H1 (cell line): ENCODE results near the gene RCBTB1. TPM values are rescaled to one million over a fixed set of nuclear protein-coding genes. Genes with fewer than 3 reads are reported as not detected.

ENCODE experiments used
- CTCF ChIA-PET: fragments of 300-600 bp; sonication (Branson Sonifier 250); formaldehyde crosslinking; loops from one replicate; lab custom pipeline; 2021; ENCODE audit not compliant: partially characterized antibody; lab: Charles Lee
- POLR2A ChIA-PET: fragments of 300-600 bp; sonication (Branson Sonifier 250); formaldehyde crosslinking; loops from one replicate; lab custom pipeline; 2021; ENCODE audit warnings: inconsistent platforms; ENCODE audit not compliant: partially characterized antibody; lab: Charles Lee
- DNase-seq, 2 experiments: peaks; one replicate each; pipeline versions ENCODE4 v3.0.0 to v3.0.0-alpha.2; 2010 to 2022; ENCODE audit warnings: low spot score in 2 of 2, low read depth in 1 of 2, mixed read lengths in 1 of 2
- FAIRE-seq: peaks from 2 replicates; lab custom pipeline; 2011; peaks lifted over from hg19 to GRCh38; lab: Jason Lieb, UNC
- H2AFZ ChIP-seq: 2 replicates; pipeline ENCODE4 v1.8.1; 2012; ENCODE audit warnings: low read length, inconsistent platforms
- H2AK5ac ChIP-seq: 2 replicates; pipeline ENCODE4 v1.6.1; 2013; ENCODE audit warnings: low read depth, low read length
- H2BK120ac ChIP-seq: replicated peaks from 2 replicates; pipeline ENCODE3; 2013; ENCODE audit warnings: low read depth, low read length, inconsistent platforms
- H2BK12ac ChIP-seq: 2 replicates; pipeline ENCODE4 v1.6.1; 2013; ENCODE audit warnings: low read depth, low read length
- H2BK15ac ChIP-seq: 2 replicates; pipeline ENCODE4 v1.6.1; 2013; ENCODE audit warnings: low read length
- H2BK20ac ChIP-seq: 2 replicates; pipeline ENCODE4 v1.6.1; 2013; ENCODE audit warnings: low read length
- H2BK5ac ChIP-seq: 2 replicates; pipeline ENCODE4 v1.6.1; 2013; ENCODE audit warnings: low read depth, low read length
- H3K14ac ChIP-seq: 2 replicates; pipeline ENCODE4 v1.6.1; 2013; ENCODE audit warnings: inconsistent platforms; ENCODE audit not compliant: insufficient read length
- H3K18ac ChIP-seq: 2 replicates; pipeline ENCODE4 v1.6.1; 2013; ENCODE audit warnings: low read length; ENCODE audit errors: extremely low read depth
- H3K23ac ChIP-seq: 2 replicates; pipeline ENCODE4 v1.6.1; 2013; ENCODE audit warnings: inconsistent platforms; ENCODE audit not compliant: insufficient read length
- H3K23me2 ChIP-seq: 2 replicates; pipeline ENCODE4 v1.6.1; 2013; ENCODE audit warnings: low read depth, low read length
- H3K27ac ChIP-seq: 2 replicates; pipeline ENCODE4 v1.6.1; 2011; ENCODE audit warnings: low read depth, low read length, inconsistent platforms
- H3K27me3 ChIP-seq, 4 experiments: replicated peaks in 1 of 4; 1 replicate in 1 of 4; 2 replicates in 3 of 4; pipeline versions ENCODE4 v1.6.1 to v1.8.1; 2011 to 2013; ENCODE audit warnings: low read length in 3 of 4, mild to moderate bottlenecking in 3 of 4, inconsistent platforms in 2 of 4, mixed read lengths in 2 of 4, moderate library complexity in 1 of 4; ENCODE audit not compliant: control insufficient read depth in 3 of 4, insufficient read depth in 3 of 4; ENCODE audit errors: extremely low read depth in 1 of 4
- H3K36me3 ChIP-seq, 4 experiments: 2 replicates each; pipeline versions ENCODE4 v1.6.1 to v1.8.1; 2011 to 2013; ENCODE audit warnings: mild to moderate bottlenecking in 4 of 4, low read length in 3 of 4, moderate library complexity in 2 of 4, control low read depth in 1 of 4, inconsistent platforms in 1 of 4; ENCODE audit not compliant: insufficient read depth in 4 of 4, control insufficient read depth in 2 of 4
- H3K4ac ChIP-seq: replicated peaks from 2 replicates; pipeline ENCODE3; 2013; ENCODE audit warnings: low read length, low read depth, mixed read lengths, inconsistent platforms; ENCODE audit not compliant: insufficient read length
- H3K4me1 ChIP-seq, 4 experiments: replicated peaks in 1 of 4; 1 replicate in 1 of 4; 2 replicates in 3 of 4; pipeline versions ENCODE4 v1.6.1 to v1.8.1; 2011 to 2013; ENCODE audit warnings: low read length in 3 of 4, inconsistent platforms in 2 of 4, mixed read lengths in 1 of 4; ENCODE audit not compliant: insufficient read depth in 4 of 4, control insufficient read depth in 3 of 4
- H3K4me2 ChIP-seq, 2 experiments: 2 replicates each; pipeline versions ENCODE4 v1.6.1 to v1.8.1; 2011 to 2013; ENCODE audit warnings: low read depth in 2 of 2, low read length in 2 of 2, control low read depth in 1 of 2, inconsistent platforms in 1 of 2, mild to moderate bottlenecking in 1 of 2; ENCODE audit not compliant: insufficient read depth in 1 of 2
- H3K4me3 ChIP-seq, 4 experiments: fragments of 200-600, 300-600 bp in 1 of 4; sonication (generic), shearing (Covaris generic), sonication (Bioruptor Twin) in 1 of 4; 2 replicates each; pipeline versions ENCODE4 v1.5.1 to v1.8.1; 2011 to 2016; ENCODE audit warnings: low read length in 4 of 4, low read depth in 3 of 4, control low read depth in 2 of 4, inconsistent platforms in 2 of 4, mild to moderate bottlenecking in 2 of 4, mixed read lengths in 1 of 4, moderate library complexity in 1 of 4; ENCODE audit not compliant: insufficient read depth in 2 of 4; ENCODE audit errors: extremely low read depth in 1 of 4
- H3K56ac ChIP-seq: replicated peaks from 2 replicates; pipeline ENCODE3; 2013; ENCODE audit warnings: low read depth, mild to moderate bottlenecking, mixed read lengths, low read length, inconsistent platforms; ENCODE audit not compliant: insufficient read length
- H3K79me1 ChIP-seq: 2 replicates; pipeline ENCODE4 v1.6.1; 2013; ENCODE audit warnings: low read depth, low read length, control low read depth
- H3K79me2 ChIP-seq, 2 experiments: 2 replicates each; pipeline versions ENCODE4 v1.6.1 to v1.8.1; 2012 to 2013; ENCODE audit warnings: low read length in 2 of 2, mild to moderate bottlenecking in 2 of 2, inconsistent platforms in 1 of 2; ENCODE audit not compliant: insufficient read depth in 2 of 2, control insufficient read depth in 1 of 2
- H3K9ac ChIP-seq, 4 experiments: replicated peaks in 1 of 4; 1 replicate in 1 of 4; 2 replicates in 3 of 4; pipeline versions ENCODE4 v1.6.1 to v1.8.1; 2011 to 2013; ENCODE audit warnings: low read depth in 3 of 4, low read length in 3 of 4, control low read depth in 2 of 4, mild to moderate bottlenecking in 2 of 4, moderate library complexity in 2 of 4, inconsistent platforms in 1 of 4; ENCODE audit errors: extremely low read depth in 1 of 4
- H3K9me3 ChIP-seq, 2 experiments: 2 replicates each; pipeline versions ENCODE4 v1.6.1 to v1.8.1; 2012 to 2013; ENCODE audit warnings: mild to moderate bottlenecking in 2 of 2, moderate library complexity in 2 of 2, control low read depth in 1 of 2, inconsistent platforms in 1 of 2, low read depth in 1 of 2, low read length in 1 of 2, mixed read lengths in 1 of 2; ENCODE audit not compliant: insufficient read depth in 2 of 2
- H4K20me1 ChIP-seq, 2 experiments: replicated peaks in 1 of 2; 2 replicates each; pipeline versions ENCODE3 to v1.8.1; 2011 to 2013; ENCODE audit warnings: inconsistent platforms in 2 of 2, low read length in 2 of 2, mild to moderate bottlenecking in 1 of 2; ENCODE audit not compliant: insufficient read depth in 2 of 2, control insufficient read depth in 1 of 2
- H4K5ac ChIP-seq: 2 replicates; pipeline ENCODE4 v1.6.1; 2013; ENCODE audit warnings: low read length, low read depth, mixed read lengths, inconsistent platforms; ENCODE audit not compliant: insufficient read length
- H4K8ac ChIP-seq: 2 replicates; pipeline ENCODE4 v1.8.0; 2013; ENCODE audit warnings: mild to moderate bottlenecking, moderate library complexity, low read length, inconsistent platforms; ENCODE audit not compliant: insufficient read depth; ENCODE audit errors: extremely low read depth
- H4K91ac ChIP-seq: replicated peaks from 2 replicates; pipeline ENCODE3; 2013; ENCODE audit warnings: low read length, mixed read lengths, inconsistent platforms; ENCODE audit not compliant: insufficient read length
- BACH1 ChIP-seq: IDR thresholded peaks from 2 replicates; pipeline ENCODE4 v1.6.1; 2012; ENCODE audit warnings: low read length, improper control_type of control experiment
- CEBPB ChIP-seq: IDR thresholded peaks from 2 replicates; pipeline ENCODE4 v1.6.1; 2012; ENCODE audit warnings: low read depth, low read length
- JUND ChIP-seq: IDR thresholded peaks from 2 replicates; pipeline ENCODE4 v1.6.1; 2011; ENCODE audit warnings: mild to moderate bottlenecking, improper control_type of control experiment, low read length
- PHF8 ChIP-seq: fragments of 200-600 bp; sonication (generic); conservative IDR thresholded peaks from 2 replicates; pipeline ENCODE4 v1.7.1; 2012; ENCODE audit warnings: low read depth, mild to moderate bottlenecking, inconsistent platforms, low read length, moderate library complexity
- POLR2AphosphoS5 ChIP-seq: IDR thresholded peaks from 2 replicates; pipeline ENCODE4 v1.6.1; 2011; ENCODE audit warnings: low read depth, low read length
- SIRT6 ChIP-seq: IDR thresholded peaks from one replicate; pipeline ENCODE4 v1.7.1; 2012; ENCODE audit warnings: low read length, inconsistent platforms
- SP1 ChIP-seq: IDR thresholded peaks from 2 replicates; pipeline ENCODE4 v1.6.1; 2011; ENCODE audit warnings: low read depth, low read length
- SP2 ChIP-seq: IDR thresholded peaks from 2 replicates; pipeline ENCODE4 v1.6.1; 2012; ENCODE audit warnings: mild to moderate bottlenecking, low read length, inconsistent platforms
- WGBS, 2 experiments: shearing (Covaris generic) in 1 of 2; methylation state at CpG; one replicate each; pipeline versions ENCODE4 v1.1.6 to v1.1.7; 2013 to 2015; ENCODE audit warnings: low lambda C conversion rate in 2 of 2, mixed read lengths in 2 of 2, inconsistent platforms in 1 of 2, low coverage in 1 of 2, missing lambda C conversion rate in 1 of 2; ENCODE audit not compliant: insufficient replicate concordance in 2 of 2, insufficient coverage in 1 of 2, insufficient read length in 1 of 2; ENCODE audit errors: extremely low coverage in 1 of 2, missing lambda C conversion rate in 1 of 2; 5-methylcytosine and 5-hydroxymethylcytosine counted together
- polyA plus RNA-seq, 7 experiments: library from polyadenylated mRNA; depleted of rRNA in 3 of 7; stranded (reverse) in 5 of 7; unstranded in 2 of 7; fragments of >200 nt in 5 of 7; fragments of 200-250 nt in 2 of 7; gene quantifications; 1 replicate in 5 of 7; 2 replicates in 1 of 7; 4 replicates in 1 of 7; pipeline versions ENCODE4 v1.2.1 to v1.2.3, GENCODE V29; 2011 to 2013; ENCODE audit warnings: missing spikeins in 2 of 7, mixed read lengths in 2 of 7
- total RNA-seq: library from RNA; stranded (reverse); fragmentation: NEBNext Ultra II Directional; extraction: Animal tissue kit (Norgen Biotek cat#: 25700); gene quantifications from 2 replicates; pipeline ENCODE4 v1.2.1, GENCODE V29; 2021
- TF ChIP-seq, protein P1 (sequence below): IDR thresholded peaks from 2 replicates; pipeline ENCODE4 v1.6.1; 2011; ENCODE audit warnings: low read depth, mild to moderate bottlenecking, low read length; ENCODE audit not compliant: insufficient read depth
- TF ChIP-seq, protein P2 (sequence below): IDR thresholded peaks from 2 replicates; pipeline ENCODE4 v1.6.1; 2012; ENCODE audit warnings: inconsistent platforms

RCBTB1 gene
- total and polyA plus RNA-seq, 2 of the 8 experiments (the other 6 are each of a cell fraction or from before 2014, with no cell fraction given), result 13.7 to 29.8 TPM

DNA sequence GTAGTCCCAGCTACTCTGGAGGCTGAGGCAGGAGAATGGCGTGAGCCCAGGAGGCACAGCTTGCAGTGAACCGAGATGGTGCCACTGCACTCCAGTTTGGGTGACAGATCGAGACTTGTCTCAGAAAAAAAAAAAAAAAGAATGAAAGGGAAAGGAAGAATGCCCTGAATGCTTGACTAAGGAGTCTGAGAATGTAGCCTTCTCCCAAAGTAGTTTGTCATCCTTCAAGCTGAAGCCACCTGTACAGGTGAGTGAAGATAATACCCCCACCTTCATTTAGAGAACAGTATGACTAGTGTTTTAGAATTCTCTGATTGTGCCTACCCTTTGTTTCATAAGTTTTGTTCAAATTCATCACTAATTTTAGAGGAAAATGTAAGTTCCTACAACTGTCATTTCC is 5.9 kb downstream of the RCBTB1 start:
- no peak for FAIRE-seq
- Histone ChIP-seq H2BK5ac (no peak overlapping the region), H3K79me2 (peaks cover 0 to 13% of the 10 kb centered on the region in 2 experiments; a peak in 2 of 4 replicates), H3K56ac (no peak overlapping the region), H3K9me3 (no peaks in the 10 kb centered on the region), H2AFZ (no peak overlapping the region), H4K8ac (no peak overlapping the region), H3K4me3 (no peak overlapping the region), H3K9ac (no peak overlapping the region), H3K14ac (no peak overlapping the region), H2BK120ac (no peak overlapping the region), H3K27me3 (no peaks in the 10 kb centered on the region), H3K23me2 (no peaks in the 10 kb centered on the region), H2AK5ac (no peak overlapping the region), H2BK12ac (no peak overlapping the region), H3K36me3 (peaks cover 0 to 16% (median 2%) of the 10 kb centered on the region in 4 experiments; a peak in 5 of 8 replicates), H3K4me2 (no peak overlapping the region), H3K79me1 (peaks cover 6% of the 10 kb centered on the region; the same call in 1 of the 2 replicates), H3K27ac (no peak overlapping the region), H4K5ac (no peak overlapping the region), H3K4me1 (no peaks in the 10 kb centered on the region; a peak in 1 of 7 replicates), H4K91ac (no peak overlapping the region), H3K23ac (no peak overlapping the region), H2BK15ac (no peak overlapping the region), H4K20me1 (peaks cover 0 to 8% of the 10 kb centered on the region in 2 experiments), H2BK20ac (no peak overlapping the region), H3K4ac (no peak overlapping the region), H3K18ac (no peak overlapping the region)
- CTCF ChIA-PET, result no interaction called here
- 72% methylated on average over 2 of the region's 3 CpGs; no CpG with 5 or more reads in 1 of the 2 experiments for WGBS, 2 experiments
- TF ChIP-seq, protein P1, sequence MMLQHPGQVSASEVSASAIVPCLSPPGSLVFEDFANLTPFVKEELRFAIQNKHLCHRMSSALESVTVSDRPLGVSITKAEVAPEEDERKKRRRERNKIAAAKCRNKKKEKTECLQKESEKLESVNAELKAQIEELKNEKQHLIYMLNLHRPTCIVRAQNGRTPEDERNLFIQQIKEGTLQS, result no peak
- TF ChIP-seq JUND (no peak), BACH1 (no peak), SP2 (no peak), SIRT6 (no peak), SP1 (no peak), CEBPB (no peak), PHF8 (no peak), POLR2AphosphoS5 (no peak)
- TF ChIP-seq, protein P2, sequence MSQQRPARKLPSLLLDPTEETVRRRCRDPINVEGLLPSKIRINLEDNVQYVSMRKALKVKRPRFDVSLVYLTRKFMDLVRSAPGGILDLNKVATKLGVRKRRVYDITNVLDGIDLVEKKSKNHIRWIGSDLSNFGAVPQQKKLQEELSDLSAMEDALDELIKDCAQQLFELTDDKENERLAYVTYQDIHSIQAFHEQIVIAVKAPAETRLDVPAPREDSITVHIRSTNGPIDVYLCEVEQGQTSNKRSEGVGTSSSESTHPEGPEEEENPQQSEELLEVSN, result no peak
- DNase-seq, result no peak
- POLR2A ChIA-PET, result no interaction called here
